ENCODE data around the gene RASL11A. TPM values are rescaled to one million over a fixed set of nuclear protein-coding genes. Genes with fewer than 3 reads are reported as not detected.
"Not testable (repeated sequence)": the region's sequence is repeated elsewhere in the genome, so short reads cannot be mapped to it uniquely, and the experiment has no call there.

RASL11A gene
- polyA plus RNA-seq, 4 donors = 8.2 to 35.6 (median 29.5) TPM

DNA sequence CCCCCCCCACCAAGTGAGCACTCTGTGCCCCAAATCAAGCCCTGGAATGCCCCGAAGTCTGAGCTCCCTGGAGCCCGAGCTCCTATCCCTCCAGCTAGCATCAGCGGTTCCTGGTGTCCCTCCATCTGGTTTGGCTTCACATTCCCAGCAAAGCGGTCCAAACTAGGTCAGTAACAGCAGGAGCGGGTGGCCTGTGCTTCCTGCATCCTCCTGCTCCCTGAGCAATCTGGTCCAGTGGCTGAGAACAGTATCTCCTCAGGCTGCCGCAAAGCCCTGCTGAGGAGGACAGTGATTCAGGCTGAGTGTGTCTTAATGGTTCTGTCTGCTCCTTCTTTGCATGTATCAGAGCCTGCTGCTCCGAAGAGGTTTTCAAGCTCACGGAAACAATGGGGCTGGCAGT lies 25.9 kb downstream of the RASL11A start:
- DNase-seq (ENCODE audit: low read depth in 4 of 4, low spot score in 3 of 4) = no peak

GRCh38 chr13:27298849-27299248 lies 28.2 kb downstream of the RASL11A start:
- no peak for DNase-seq (ENCODE audit: low read depth in 4 of 4, low spot score in 3 of 4)

DNA sequence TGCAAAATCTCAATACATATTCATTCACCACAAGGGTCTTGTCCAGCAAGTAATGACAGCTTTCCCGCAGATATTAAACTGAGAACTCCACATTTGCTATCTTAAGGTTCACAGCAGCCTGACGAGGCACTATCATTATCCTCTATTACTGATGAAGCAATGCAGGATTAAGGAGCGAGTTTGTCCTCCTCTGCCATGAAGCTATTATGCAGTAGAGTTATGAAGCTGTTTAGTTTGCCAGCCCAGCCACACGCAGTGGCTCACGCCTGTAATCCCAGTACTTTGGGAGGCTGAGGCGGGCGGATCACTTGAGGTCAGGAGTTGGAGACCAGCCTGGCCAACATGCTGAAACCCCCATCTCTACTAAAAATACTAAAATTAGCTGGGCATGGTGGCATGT lies 29.8 kb downstream of the RASL11A start:
- not testable (repeated sequence) for DNase-seq (ENCODE audit: low read depth in 4 of 4, low spot score in 3 of 4)

DNA sequence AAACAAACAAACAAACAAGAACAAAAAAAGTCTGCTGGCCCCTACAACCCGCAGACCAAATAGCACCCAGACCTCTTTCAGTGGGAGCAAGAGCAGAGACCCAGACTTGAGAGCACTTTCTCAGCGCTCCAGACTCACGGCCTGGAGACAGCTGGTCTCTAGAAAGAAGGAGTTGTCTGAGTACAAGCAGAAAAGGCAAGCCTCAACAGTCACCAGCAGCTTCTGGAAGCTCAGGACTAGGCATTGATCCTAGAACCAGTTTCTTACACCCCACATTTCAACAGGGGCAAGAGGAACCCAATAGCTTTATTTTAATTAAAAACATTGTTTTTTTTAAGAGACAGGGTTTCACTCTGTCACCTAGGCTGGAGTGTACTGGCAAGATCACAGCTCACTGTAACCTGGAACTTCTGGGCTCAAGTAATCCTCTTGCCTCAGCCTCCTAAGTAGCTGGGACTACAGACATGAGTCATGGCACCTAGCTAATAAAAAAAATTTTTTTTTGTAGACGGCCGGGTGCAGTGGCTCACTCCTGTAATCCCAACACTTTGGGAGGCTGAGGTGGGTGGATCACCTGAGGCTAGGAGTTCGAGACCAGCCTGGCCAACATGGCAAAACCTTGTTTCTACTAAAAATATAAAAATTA lies 30.4 kb downstream of the RASL11A start:
- DNase-seq (ENCODE audit: low read depth in 4 of 4, low spot score in 3 of 4) = no peak

DNA sequence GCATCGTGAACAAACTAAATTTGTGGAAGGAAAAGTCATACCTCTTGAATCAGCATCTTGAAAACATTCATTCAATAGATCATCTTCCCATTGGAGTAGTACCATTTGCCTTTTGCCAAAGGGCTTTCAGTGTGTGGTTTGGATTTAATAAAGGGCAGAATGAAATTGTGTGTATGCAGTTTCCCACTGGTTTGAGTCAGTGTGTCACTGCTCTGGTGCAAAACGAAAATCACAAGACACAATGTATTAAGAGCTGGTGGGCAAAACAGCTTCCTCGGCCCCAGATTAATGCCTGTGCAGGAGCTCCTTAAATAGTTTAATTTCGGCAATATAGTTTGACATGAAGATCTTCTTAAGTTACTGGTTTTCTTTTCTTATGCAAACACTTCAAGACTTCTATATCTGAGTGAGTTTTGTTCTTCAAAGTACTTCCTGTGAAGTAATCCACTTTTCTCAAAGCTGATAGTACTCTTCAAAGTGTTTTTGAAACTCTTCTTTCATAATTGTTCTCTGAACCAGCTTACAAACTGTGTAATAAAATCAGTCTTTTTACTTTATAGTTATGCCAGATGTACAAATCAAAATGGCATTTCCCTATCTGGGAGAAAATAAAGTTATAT lies 32.1 kb downstream of the RASL11A start:
- DNase-seq (ENCODE audit: low read depth in 4 of 4, low spot score in 3 of 4) = no peak

- no peak for DNase-seq (ENCODE audit: low read depth in 4 of 4, low spot score in 3 of 4)
These were observed 33.5 kb downstream of the RASL11A start for GRCh38 chr13:27304099-27304498.

GRCh38 chr13:27304611-27305010 lies 34.0 kb downstream of the RASL11A start:
- no peak for DNase-seq (ENCODE audit: low read depth in 4 of 4, low spot score in 3 of 4)

DNA sequence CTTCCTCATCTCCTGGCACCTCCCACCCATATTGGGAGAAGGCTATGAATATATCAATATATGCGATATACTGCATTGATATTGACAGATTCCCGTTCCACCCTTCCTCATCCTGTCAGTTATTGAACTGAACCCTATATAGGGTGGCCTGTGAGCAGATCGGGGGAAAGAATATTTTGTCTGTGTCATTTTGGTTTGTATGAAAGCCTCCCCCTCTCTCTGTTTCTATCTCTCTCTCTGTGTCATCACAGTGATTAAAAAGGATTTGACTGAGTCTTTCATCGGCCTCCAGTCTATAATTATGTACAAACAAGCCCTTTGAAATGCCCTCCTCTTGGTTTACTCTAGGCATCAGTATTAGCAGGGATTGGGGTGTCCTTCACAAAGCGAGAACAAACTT lies 35.7 kb downstream of the RASL11A start:
- DNase-seq (ENCODE audit: low read depth in 4 of 4, low spot score in 3 of 4) = no peak

- no peak for DNase-seq (ENCODE audit: low read depth in 4 of 4, low spot score in 3 of 4)
These were observed 38.3 kb downstream of the RASL11A start for GRCh38 chr13:27308941-27309340.

DNA sequence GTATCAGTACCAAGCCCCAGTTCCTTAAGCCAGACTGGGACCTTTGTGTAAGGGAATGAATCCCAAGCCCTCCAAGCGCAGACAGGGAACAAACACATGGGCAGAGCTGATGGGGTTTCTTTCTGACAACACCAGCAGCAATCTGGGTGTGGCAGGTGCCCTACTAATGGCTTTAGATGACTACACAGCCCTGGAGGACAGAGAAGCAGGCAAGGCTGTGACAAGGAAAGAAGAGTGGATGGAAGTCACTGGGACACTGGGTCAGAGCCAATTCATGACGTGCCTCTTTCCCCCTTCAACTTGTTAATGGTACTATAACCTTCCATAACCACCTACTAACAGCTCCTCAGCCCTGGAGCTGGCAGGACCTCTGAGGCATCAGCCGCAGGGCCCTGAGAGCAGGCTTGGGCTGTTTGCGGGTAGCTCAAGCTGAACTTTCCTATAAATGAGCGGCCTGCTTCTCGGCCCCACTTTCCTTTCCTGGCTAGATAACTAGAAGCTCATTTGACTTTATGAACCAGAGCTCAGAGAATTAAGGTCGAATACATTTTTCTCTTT lies 38.9 kb downstream of the RASL11A start:
- no peak for DNase-seq (ENCODE audit: low read depth in 4 of 4, low spot score in 3 of 4)

DNA sequence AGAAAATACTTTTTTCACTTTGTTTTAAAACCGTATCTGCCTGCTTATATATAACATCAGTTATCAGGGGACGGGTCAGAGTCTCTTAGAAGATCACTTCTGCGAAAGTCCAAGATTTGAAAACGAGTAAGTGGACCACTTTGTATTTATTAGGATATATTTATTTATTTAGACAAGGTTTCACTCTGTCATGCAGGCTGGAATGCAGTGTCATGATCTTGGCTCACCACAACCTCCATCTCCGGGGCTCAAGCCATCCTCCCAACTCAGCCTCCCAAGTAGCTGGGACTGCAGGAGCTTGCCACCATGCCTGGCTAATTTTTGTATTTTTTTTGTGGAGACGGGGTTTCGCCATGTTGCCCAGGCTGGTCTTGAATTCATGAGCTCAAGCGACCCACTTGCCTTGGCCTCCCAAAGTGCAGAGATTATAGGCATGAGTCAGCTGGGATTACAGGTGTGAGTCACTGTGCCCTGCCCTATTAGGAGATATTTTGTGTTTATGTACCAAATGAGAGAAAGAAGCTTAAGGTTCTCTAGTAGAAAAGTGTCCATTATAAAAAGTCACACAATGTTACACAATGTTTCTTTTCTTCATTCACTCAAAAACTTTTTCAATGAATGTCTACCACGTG lies 39.5 kb downstream of the RASL11A start:
- no peak for DNase-seq (ENCODE audit: low read depth in 4 of 4, low spot score in 3 of 4)

GRCh38 chr13:27310946-27311345 lies 40.3 kb downstream of the RASL11A start:
- no peak for DNase-seq (ENCODE audit: low read depth in 4 of 4, low spot score in 3 of 4)

- DNase-seq (ENCODE audit: low read depth in 4 of 4, low spot score in 3 of 4) = no peak
These were observed 41.0 kb downstream of the RASL11A start for GRCh38 chr13:27311518-27312210.

DNA sequence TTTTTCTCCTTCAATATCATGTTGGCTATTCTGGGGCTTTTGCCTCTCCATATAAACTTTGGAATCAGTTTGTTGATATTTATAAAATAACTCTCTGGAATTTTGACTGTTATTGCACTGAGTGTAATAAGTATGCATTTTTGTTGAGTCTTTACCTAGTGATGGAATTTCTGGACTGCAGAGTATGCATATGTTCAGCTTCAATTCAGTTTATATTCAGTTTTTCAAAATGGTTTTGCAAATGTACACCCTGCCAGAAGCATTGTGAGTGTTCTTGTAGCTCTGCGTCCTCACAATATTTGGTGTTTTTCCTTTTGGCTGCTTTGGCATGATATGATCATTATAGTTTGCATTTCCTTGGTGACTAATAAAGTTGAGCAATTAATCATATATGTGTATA lies 43.1 kb downstream of the RASL11A start:
- DNase-seq (ENCODE audit: low read depth in 4 of 4, low spot score in 3 of 4) = no peak

GRCh38 chr13:27319404-27319803 lies 48.8 kb downstream of the RASL11A start:
- DNase-seq (ENCODE audit: low read depth in 4 of 4, low spot score in 3 of 4) = no peak

- DNase-seq (ENCODE audit: low read depth in 4 of 4, low spot score in 3 of 4) = no peak
These were observed 51.1 kb downstream of the RASL11A start for GRCh38 chr13:27321468-27322431.

DNA sequence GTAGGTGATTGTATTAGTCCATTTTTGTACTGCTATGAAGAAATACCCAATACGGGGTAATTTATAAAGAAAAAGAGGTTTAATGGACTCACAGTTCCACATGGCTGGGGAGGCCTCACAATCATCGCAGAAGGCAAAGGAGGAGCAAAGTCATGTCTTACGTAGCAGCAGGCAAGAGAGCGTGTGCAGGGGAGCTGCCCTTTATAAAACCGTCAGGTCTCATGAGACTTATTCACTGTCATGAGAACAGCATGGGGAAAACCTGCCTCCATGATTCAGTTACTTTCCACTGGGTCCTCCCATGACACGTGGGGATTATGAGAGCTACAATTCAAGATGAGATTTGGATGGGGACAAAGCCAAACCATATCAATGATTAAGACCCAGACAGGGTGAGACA lies 51.8 kb downstream of the RASL11A start:
- DNase-seq (ENCODE audit: low read depth in 4 of 4, low spot score in 3 of 4) = not testable (repeated sequence)
